WTC11 (cell line): ENCODE results near the gene YTHDF1. TPM values are rescaled to one million over a fixed set of nuclear protein-coding genes. Genes with fewer than 3 reads are reported as not detected.

Source experiments
- ATAC-seq: fragments of 200-7000 bp; cut with Tn5 transposase; 2 replicates; pipeline ENCODE4 v1.10.0; 2021; ENCODE audit warnings: mild to moderate bottlenecking, moderate library complexity
- CTCF ChIA-PET: fragments of 300-600 bp; sonication (Branson Sonifier 250); formaldehyde crosslinking; loops from one replicate; lab custom pipeline; 2021; ENCODE audit warnings: antibody characterized with exemption; lab: Charles Lee
- POLR2A ChIA-PET: fragments of 350-600 bp; sonication (Branson Sonifier 250); formaldehyde crosslinking; loops from one replicate; lab custom pipeline; 2021; ENCODE audit warnings: antibody characterized with exemption; lab: Charles Lee
- DNase-seq: peaks from one replicate; pipeline ENCODE4 v3.0.0; 2021; ENCODE audit warnings: low spot score
- H3K27ac Mint-ChIP-seq: 2 replicates; pipeline ENCODE4 v1.8.0; 2021; ENCODE audit warnings: mixed read lengths
- H3K27me3 Mint-ChIP-seq: 2 replicates; pipeline ENCODE4 v1.8.0; 2021; ENCODE audit warnings: low read depth, mild to moderate bottlenecking, moderate library complexity, mixed read lengths
- H3K36me3 Mint-ChIP-seq: 2 replicates; pipeline ENCODE4 v1.8.0; 2021; ENCODE audit warnings: mixed read lengths
- H3K4me1 Mint-ChIP-seq: 2 replicates; pipeline ENCODE4 v1.8.0; 2022; ENCODE audit warnings: mixed read lengths
- H3K4me3 Mint-ChIP-seq: 2 replicates; pipeline ENCODE4 v1.8.0; 2021; ENCODE audit warnings: mild to moderate bottlenecking, moderate library complexity, mixed read lengths
- H3K9me3 Mint-ChIP-seq: 2 replicates; pipeline ENCODE4 v1.8.0; 2021; ENCODE audit warnings: mixed read lengths
- ATF6 ChIP-seq: sonication (generic); formaldehyde crosslinking; IDR thresholded peaks from 2 replicates; pipeline ENCODE4 v1.8.1; 2023; ENCODE audit warnings: mild to moderate bottlenecking, missing genetic modification reagents
- E2F1 ChIP-seq: sonication (generic); formaldehyde crosslinking; IDR thresholded peaks from 2 replicates; pipeline ENCODE4 v1.8.0; 2022; ENCODE audit warnings: mild to moderate bottlenecking, missing genetic modification reagents
- ETV6 ChIP-seq: sonication (generic); formaldehyde crosslinking; IDR thresholded peaks from 2 replicates; pipeline ENCODE4 v1.8.1; 2022; ENCODE audit warnings: mild to moderate bottlenecking, missing genetic modification reagents
- IRF2 ChIP-seq: sonication (generic); formaldehyde crosslinking; IDR thresholded peaks from 2 replicates; pipeline ENCODE4 v1.8.0; 2022; ENCODE audit warnings: low read depth, missing genetic modification reagents, borderline replicate concordance
- MLX ChIP-seq: sonication (generic); formaldehyde crosslinking; IDR thresholded peaks from 2 replicates; pipeline ENCODE4 v1.8.1; 2023; ENCODE audit warnings: mild to moderate bottlenecking, missing genetic modification reagents, moderate library complexity
- NR3C1 ChIP-seq: sonication (generic); formaldehyde crosslinking; conservative IDR thresholded peaks from 2 replicates; pipeline ENCODE4 v1.8.1; 2023; ENCODE audit warnings: low read depth, mild to moderate bottlenecking, missing genetic modification reagents
- PRRX2 ChIP-seq: fragments of 250-450 bp; sonication (Bioruptor Pico); IDR thresholded peaks from 2 replicates; pipeline ENCODE4 v1.8.0; 2021; ENCODE audit warnings: mild to moderate bottlenecking
- RELA ChIP-seq: sonication (generic); formaldehyde crosslinking; IDR thresholded peaks from 2 replicates; pipeline ENCODE4 v1.8.1; 2022; ENCODE audit warnings: missing genetic modification reagents, mild to moderate bottlenecking, borderline replicate concordance
- RORB ChIP-seq: fragments of 250-450 bp; sonication (Bioruptor Pico); IDR thresholded peaks from 2 replicates; pipeline ENCODE4 v1.9.0; 2021; ENCODE audit warnings: mild to moderate bottlenecking
- SOX15 ChIP-seq: fragments of 250-450 bp; sonication (Bioruptor Pico); IDR thresholded peaks from 2 replicates; pipeline ENCODE4 v1.9.0; 2021; ENCODE audit warnings: mild to moderate bottlenecking
- ZNF317 ChIP-seq: sonication (generic); formaldehyde crosslinking; IDR thresholded peaks from 2 replicates; pipeline ENCODE4 v1.8.1; 2023; ENCODE audit warnings: low read depth, mild to moderate bottlenecking, moderate library complexity, missing genetic modification reagents, borderline replicate concordance
- ZNF396 ChIP-seq: fragments of 250-450 bp; sonication (Bioruptor Pico); IDR thresholded peaks from 2 replicates; pipeline ENCODE4 v1.8.0; 2021; ENCODE audit warnings: mild to moderate bottlenecking, moderate library complexity, borderline replicate concordance
- ZNF416 ChIP-seq: fragments of 250-450 bp; sonication (Bioruptor Pico); IDR thresholded peaks from 2 replicates; pipeline ENCODE4 v1.9.0; 2021; ENCODE audit warnings: mild to moderate bottlenecking, inconsistent platforms
- total RNA-seq: library from RNA; stranded (reverse); gene quantifications from 3 replicates; pipeline ENCODE4 v1.2.3, GENCODE V29; 2021
- TF ChIP-seq, protein P1 (sequence below): sonication (generic); formaldehyde crosslinking; IDR thresholded peaks from 2 replicates; pipeline ENCODE4 v1.8.1; 2023; ENCODE audit warnings: mild to moderate bottlenecking, missing genetic modification reagents, moderate library complexity
- TF ChIP-seq, protein P2 (sequence below): fragments of 200-600 bp; IDR thresholded peaks from 2 replicates; pipeline ENCODE4 v1.8.0; 2022; ENCODE audit warnings: antibody characterized with exemption
- TF ChIP-seq, protein P3 (sequence below): sonication (generic); formaldehyde crosslinking; IDR thresholded peaks from 2 replicates; pipeline ENCODE4 v1.8.1; 2022; ENCODE audit warnings: mild to moderate bottlenecking, moderate library complexity, missing genetic modification reagents
- TF ChIP-seq, protein P4 (sequence below): fragments of 250-450 bp; sonication (Bioruptor Pico); IDR thresholded peaks from 2 replicates; pipeline ENCODE4 v1.9.0; 2021; ENCODE audit warnings: mild to moderate bottlenecking
- TF ChIP-seq, protein P5 (sequence below): sonication (generic); formaldehyde crosslinking; IDR thresholded peaks from 2 replicates; pipeline ENCODE4 v1.8.0; 2022; ENCODE audit warnings: mild to moderate bottlenecking, missing genetic modification reagents

The YTHDF1 gene
- total RNA-seq, 1 experiment from 2014 or later = 61.3 TPM

DNA sequence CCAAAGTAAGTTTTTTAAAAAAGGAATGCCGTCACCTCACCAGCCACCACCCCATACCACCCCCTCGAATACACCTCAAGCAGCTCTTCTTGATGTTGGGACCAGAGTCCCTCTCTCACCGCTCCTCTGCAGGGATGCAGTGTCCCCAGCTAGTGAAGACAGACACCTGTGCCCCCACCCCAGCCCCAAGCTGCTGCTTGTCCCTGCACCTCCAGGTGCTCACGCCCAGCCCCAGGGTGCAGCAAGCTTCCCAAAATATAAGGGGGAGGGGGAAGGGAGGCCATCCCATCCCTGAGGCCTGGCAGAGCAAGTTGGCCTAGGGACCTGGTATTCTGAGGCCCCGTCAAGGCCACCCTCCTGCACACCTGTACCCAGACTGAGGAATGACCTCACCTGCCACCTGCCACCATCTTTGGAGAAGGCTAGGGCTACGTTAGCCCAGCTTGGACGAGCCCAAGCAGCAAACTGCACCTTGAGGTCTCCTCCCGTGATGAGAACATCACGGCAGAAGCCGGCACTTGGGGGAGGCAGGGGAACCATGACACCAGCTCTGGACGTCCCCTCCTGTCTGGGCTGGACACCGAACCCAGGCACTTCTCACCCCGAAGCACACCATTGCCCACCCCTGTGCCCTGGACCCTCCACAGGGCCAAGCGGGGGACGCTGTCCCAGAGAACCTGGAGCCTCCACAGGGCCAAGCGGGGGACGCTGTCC, 25.9 kb downstream of the YTHDF1 start:
- Mint-ChIP-seq H3K9me3 (peaks cover 15% of the 10 kb centered on the region), H3K4me3 (no peak overlapping the region), H3K27ac (no peak overlapping the region), H3K4me1 (peaks cover 7% of the 10 kb centered on the region), H3K27me3 (peaks cover 1% of the 10 kb centered on the region; the same call in 1 of the 2 replicates), H3K36me3 (peaks cover 4% of the 10 kb centered on the region)
- ATAC-seq (no peak), DNase-seq (no peak)
- TF ChIP-seq ZNF317 (CRISPR knock-in tag) (no peak), E2F1 (CRISPR knock-in tag) (no peak), ETV6 (CRISPR knock-in tag) (no peak), RELA (no peak)
- POLR2A ChIA-PET = no interaction called here
- CTCF ChIA-PET = interaction anchor here (1.0 to 4.4 kb wide), 3 partner anchors 10 to 192 kb away, joined by 3 to 15 read pairs (median 6); no protein-coding TSS in a partner anchor

DNA sequence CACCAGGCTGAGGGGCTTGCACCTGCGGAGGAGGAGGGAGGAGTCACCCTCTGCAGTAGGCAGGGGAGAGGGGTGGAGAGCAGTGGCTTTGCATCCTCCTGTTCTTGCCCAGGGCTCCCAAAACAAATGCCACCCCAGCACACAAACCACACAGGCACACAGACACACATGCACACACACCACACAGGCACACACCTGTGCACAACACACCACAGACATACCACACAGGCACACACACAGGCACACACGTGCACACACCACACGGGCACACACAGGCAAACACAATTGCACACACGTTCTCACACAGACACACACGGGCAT, 26.6 kb downstream of the YTHDF1 start:
- POLR2A ChIA-PET = no interaction called here
- CTCF ChIA-PET = no interaction called here
- ATAC-seq = no peak

DNA sequence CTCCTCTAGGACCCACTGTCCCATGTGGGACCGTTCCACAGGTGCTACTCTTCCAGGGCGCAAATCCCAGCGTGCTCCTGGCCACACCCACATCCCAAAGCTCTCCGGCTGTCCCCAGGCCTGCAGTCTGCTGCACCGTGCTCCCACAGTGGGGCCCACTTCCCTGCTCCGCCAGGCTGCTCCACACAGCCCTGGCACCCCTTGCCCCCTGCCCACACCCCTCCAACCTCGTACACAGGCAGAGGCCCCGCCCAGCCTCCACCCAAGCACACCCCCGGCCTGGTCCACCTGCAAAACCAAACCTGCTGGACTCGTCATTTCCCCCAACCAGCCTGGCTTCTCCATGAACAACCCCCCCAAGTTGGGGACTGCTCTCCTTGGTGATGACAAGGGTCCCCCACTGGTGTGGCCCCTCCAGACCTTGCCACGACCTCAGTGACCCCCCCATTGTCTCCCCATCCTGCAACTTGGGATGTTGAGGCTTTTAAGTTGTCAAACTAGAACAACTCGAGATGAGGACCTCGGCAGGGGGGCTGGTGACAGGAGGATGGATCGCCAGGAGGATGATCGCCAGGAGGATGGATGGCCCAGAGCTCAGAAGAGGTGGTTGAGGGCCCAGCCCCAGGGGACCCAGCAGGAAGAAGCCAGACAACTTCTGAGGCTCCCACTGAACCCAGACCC, 27.1 kb downstream of the YTHDF1 start:
- ChIA-PET POLR2A (no interaction called here), CTCF (no interaction called here)
- H3K4me3 Mint-ChIP-seq = no peak overlapping the region
- H3K36me3 Mint-ChIP-seq = no peaks in the 10 kb centered on the region
- H3K9me3 Mint-ChIP-seq = peaks cover 17% of the 10 kb centered on the region
- ATAC-seq (no peak), DNase-seq (no peak)
- peaks cover 3% of the 10 kb centered on the region; the same call in 1 of the 2 replicates for H3K27me3 Mint-ChIP-seq
- peaks cover under 1% of the 10 kb centered on the region for H3K4me1 Mint-ChIP-seq
- H3K27ac Mint-ChIP-seq = no peak overlapping the region
- no peak for TF ChIP-seq NR3C1 (CRISPR knock-in tag)
- no peak for TF ChIP-seq ATF6 (CRISPR knock-in tag)
- TF ChIP-seq ZNF416 (CRISPR knock-in tag) = no peak
- TF ChIP-seq, protein P1, sequence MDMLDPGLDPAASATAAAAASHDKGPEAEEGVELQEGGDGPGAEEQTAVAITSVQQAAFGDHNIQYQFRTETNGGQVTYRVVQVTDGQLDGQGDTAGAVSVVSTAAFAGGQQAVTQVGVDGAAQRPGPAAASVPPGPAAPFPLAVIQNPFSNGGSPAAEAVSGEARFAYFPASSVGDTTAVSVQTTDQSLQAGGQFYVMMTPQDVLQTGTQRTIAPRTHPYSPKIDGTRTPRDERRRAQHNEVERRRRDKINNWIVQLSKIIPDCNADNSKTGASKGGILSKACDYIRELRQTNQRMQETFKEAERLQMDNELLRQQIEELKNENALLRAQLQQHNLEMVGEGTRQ (CRISPR knock-in tag) = no peak
- TF ChIP-seq, protein P2, sequence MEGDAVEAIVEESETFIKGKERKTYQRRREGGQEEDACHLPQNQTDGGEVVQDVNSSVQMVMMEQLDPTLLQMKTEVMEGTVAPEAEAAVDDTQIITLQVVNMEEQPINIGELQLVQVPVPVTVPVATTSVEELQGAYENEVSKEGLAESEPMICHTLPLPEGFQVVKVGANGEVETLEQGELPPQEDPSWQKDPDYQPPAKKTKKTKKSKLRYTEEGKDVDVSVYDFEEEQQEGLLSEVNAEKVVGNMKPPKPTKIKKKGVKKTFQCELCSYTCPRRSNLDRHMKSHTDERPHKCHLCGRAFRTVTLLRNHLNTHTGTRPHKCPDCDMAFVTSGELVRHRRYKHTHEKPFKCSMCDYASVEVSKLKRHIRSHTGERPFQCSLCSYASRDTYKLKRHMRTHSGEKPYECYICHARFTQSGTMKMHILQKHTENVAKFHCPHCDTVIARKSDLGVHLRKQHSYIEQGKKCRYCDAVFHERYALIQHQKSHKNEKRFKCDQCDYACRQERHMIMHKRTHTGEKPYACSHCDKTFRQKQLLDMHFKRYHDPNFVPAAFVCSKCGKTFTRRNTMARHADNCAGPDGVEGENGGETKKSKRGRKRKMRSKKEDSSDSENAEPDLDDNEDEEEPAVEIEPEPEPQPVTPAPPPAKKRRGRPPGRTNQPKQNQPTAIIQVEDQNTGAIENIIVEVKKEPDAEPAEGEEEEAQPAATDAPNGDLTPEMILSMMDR = no peak

More for the DNA sequence above, 26.6 kb downstream of the YTHDF1 start:
- TF ChIP-seq, protein P3, sequence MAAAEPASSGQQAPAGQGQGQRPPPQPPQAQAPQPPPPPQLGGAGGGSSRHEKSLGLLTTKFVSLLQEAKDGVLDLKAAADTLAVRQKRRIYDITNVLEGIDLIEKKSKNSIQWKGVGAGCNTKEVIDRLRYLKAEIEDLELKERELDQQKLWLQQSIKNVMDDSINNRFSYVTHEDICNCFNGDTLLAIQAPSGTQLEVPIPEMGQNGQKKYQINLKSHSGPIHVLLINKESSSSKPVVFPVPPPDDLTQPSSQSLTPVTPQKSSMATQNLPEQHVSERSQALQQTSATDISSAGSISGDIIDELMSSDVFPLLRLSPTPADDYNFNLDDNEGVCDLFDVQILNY (CRISPR knock-in tag) = no peak
- no peak for TF ChIP-seq MLX (CRISPR knock-in tag)
- no peak for TF ChIP-seq ZNF396
- TF ChIP-seq, protein P4, sequence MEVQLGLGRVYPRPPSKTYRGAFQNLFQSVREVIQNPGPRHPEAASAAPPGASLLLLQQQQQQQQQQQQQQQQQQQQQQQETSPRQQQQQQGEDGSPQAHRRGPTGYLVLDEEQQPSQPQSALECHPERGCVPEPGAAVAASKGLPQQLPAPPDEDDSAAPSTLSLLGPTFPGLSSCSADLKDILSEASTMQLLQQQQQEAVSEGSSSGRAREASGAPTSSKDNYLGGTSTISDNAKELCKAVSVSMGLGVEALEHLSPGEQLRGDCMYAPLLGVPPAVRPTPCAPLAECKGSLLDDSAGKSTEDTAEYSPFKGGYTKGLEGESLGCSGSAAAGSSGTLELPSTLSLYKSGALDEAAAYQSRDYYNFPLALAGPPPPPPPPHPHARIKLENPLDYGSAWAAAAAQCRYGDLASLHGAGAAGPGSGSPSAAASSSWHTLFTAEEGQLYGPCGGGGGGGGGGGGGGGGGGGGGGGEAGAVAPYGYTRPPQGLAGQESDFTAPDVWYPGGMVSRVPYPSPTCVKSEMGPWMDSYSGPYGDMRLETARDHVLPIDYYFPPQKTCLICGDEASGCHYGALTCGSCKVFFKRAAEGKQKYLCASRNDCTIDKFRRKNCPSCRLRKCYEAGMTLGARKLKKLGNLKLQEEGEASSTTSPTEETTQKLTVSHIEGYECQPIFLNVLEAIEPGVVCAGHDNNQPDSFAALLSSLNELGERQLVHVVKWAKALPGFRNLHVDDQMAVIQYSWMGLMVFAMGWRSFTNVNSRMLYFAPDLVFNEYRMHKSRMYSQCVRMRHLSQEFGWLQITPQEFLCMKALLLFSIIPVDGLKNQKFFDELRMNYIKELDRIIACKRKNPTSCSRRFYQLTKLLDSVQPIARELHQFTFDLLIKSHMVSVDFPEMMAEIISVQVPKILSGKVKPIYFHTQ (CRISPR knock-in tag) = no peak
- no peak for TF ChIP-seq SOX15
- no peak for TF ChIP-seq ZNF317 (CRISPR knock-in tag)
- no peak for TF ChIP-seq NR3C1 (CRISPR knock-in tag)
- TF ChIP-seq, protein P5, sequence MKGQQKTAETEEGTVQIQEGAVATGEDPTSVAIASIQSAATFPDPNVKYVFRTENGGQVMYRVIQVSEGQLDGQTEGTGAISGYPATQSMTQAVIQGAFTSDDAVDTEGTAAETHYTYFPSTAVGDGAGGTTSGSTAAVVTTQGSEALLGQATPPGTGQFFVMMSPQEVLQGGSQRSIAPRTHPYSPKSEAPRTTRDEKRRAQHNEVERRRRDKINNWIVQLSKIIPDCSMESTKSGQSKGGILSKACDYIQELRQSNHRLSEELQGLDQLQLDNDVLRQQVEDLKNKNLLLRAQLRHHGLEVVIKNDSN = no peak
- no peak for TF ChIP-seq PRRX2 (CRISPR knock-in tag)
- TF ChIP-seq RORB = no peak
- no peak for TF ChIP-seq IRF2 (CRISPR knock-in tag)
- TF ChIP-seq RELA = no peak
- Mint-ChIP-seq H3K36me3 (no peaks in the 10 kb centered on the region), H3K4me1 (peaks cover 6% of the 10 kb centered on the region), H3K9me3 (peaks cover 17% of the 10 kb centered on the region), H3K27ac (peak overlapping the region; percentile 36; the same call in 1 of the 2 replicates), H3K27me3 (peaks cover 3% of the 10 kb centered on the region; the same call in 1 of the 2 replicates), H3K4me3 (no peak overlapping the region)
- no peak for DNase-seq
